ENCODE measurements around the gene CNTN1. TPM values are rescaled to one million over a fixed set of nuclear protein-coding genes. Genes with fewer than 3 reads are reported as not detected.

CNTN1 gene
- total RNA-seq, 1 experiment from 2014 or later = 6.5 TPM

DNA sequence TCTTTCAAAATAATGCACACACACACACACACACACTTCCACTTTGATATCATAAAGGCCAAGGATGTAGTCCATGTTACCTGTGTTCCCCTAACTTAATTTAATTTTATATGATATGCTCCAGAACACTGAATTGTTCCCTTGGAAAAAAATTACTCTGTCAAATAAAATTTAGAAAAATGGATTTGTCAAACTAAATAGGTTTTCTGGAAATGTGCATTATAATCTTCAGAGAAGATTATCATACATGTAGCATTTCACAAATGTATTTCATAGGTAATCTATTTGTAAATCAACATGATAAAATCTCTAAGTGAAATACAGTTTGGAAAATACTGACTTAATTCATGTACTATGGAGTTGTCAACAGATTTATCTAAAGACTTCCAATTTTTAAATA lies 68.6 kb downstream of the CNTN1 start:
- H3K4me3 Mint-ChIP-seq = no peak overlapping the region
- TF ChIP-seq, protein P1, sequence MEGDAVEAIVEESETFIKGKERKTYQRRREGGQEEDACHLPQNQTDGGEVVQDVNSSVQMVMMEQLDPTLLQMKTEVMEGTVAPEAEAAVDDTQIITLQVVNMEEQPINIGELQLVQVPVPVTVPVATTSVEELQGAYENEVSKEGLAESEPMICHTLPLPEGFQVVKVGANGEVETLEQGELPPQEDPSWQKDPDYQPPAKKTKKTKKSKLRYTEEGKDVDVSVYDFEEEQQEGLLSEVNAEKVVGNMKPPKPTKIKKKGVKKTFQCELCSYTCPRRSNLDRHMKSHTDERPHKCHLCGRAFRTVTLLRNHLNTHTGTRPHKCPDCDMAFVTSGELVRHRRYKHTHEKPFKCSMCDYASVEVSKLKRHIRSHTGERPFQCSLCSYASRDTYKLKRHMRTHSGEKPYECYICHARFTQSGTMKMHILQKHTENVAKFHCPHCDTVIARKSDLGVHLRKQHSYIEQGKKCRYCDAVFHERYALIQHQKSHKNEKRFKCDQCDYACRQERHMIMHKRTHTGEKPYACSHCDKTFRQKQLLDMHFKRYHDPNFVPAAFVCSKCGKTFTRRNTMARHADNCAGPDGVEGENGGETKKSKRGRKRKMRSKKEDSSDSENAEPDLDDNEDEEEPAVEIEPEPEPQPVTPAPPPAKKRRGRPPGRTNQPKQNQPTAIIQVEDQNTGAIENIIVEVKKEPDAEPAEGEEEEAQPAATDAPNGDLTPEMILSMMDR (conservative IDR thresholded peaks at IDR 0.05) = no peak

More for the DNA sequence above, 68.6 kb downstream of the CNTN1 start:
- no peak overlapping the region for H3K56ac ChIP-seq (ENCODE audit: insufficient read length, low read depth, low read length)
- no peak overlapping the region for H4K5ac ChIP-seq (ENCODE audit: insufficient read length, low read depth, low read length)
- H2BK15ac ChIP-seq (ENCODE audit: low read depth, low read length) = no peak overlapping the region
- no peak overlapping the region for H3K14ac ChIP-seq (ENCODE audit: insufficient read depth, low read length)
- no peaks in the 10 kb centered on the region for H3K27me3 ChIP-seq (ENCODE audit: insufficient read depth, low read length)
- H2BK5ac ChIP-seq (ENCODE audit: insufficient read length, low read length) = no peak overlapping the region
- no peak for DNase-seq
- H3K18ac ChIP-seq (ENCODE audit: insufficient read length, low read depth, low read length) = no peak overlapping the region
- no peak overlapping the region for H2BK20ac ChIP-seq (ENCODE audit: low read depth, low read length, poor library complexity, severe bottlenecking)
- Mint-ChIP-seq H3K27me3 (ENCODE audit: low read depth) (no peaks in the 10 kb centered on the region), H3K9me3 (no peaks in the 10 kb centered on the region; a peak in 1 of 5 replicates), H3K4me1 (no peaks in the 10 kb centered on the region; a peak in 1 of 4 replicates), H3K27ac (no peak overlapping the region), H3K36me3 (ENCODE audit: insufficient read depth in 1 of 3, low read depth in 3 of 3) (no peaks in the 10 kb centered on the region; a peak in 1 of 7 replicates)
- H3K79me2 ChIP-seq (ENCODE audit: insufficient read depth, low read length) = no peaks in the 10 kb centered on the region
- no peak overlapping the region for H3K23ac ChIP-seq (ENCODE audit: insufficient read length, low read depth, low read length)
- no peak overlapping the region for H3K9ac ChIP-seq (ENCODE audit: extremely low read depth, insufficient read length, low read length)
- H2AFZ ChIP-seq (ENCODE audit: low read length) = no peak overlapping the region
- no peaks in the 10 kb centered on the region for H3K23me2 ChIP-seq (ENCODE audit: insufficient read length, low read depth, low read length, poor library complexity, severe bottlenecking)
- H4K20me1 ChIP-seq (ENCODE audit: control insufficient read depth, insufficient read depth, insufficient read length) = no peaks in the 10 kb centered on the region
- H3K9me3 ChIP-seq (ENCODE audit: control insufficient read depth, low read depth, low read length) = no peaks in the 10 kb centered on the region
- H4K91ac ChIP-seq (ENCODE audit: insufficient read length, low read depth, low read length) = no peak overlapping the region
- H3K27ac ChIP-seq (ENCODE audit: insufficient read length, low read depth, low read length) = no peak overlapping the region
- H3K4me1 ChIP-seq (ENCODE audit: insufficient read depth, low read length) = no peaks in the 10 kb centered on the region
- no peak overlapping the region for H3T11ph ChIP-seq (ENCODE audit: low read length)
- H3K79me1 ChIP-seq (ENCODE audit: insufficient read depth, low read depth, low read length, poor library complexity, severe bottlenecking) = no peaks in the 10 kb centered on the region
- H3K4me2 ChIP-seq (ENCODE audit: insufficient read depth, insufficient read length, low read length) = no peak overlapping the region
- no peak overlapping the region for H3K4ac ChIP-seq (ENCODE audit: low read depth, low read length)
- no peak overlapping the region for H4K8ac ChIP-seq (replicated peaks; ENCODE audit: insufficient read length, low read depth, low read length)
- H2BK12ac ChIP-seq (ENCODE audit: insufficient read length, low read depth, low read length) = no peak overlapping the region
- H2AK5ac ChIP-seq (ENCODE audit: insufficient read length, low read length) = no peak overlapping the region
- no peak overlapping the region for H2BK120ac ChIP-seq (ENCODE audit: low read depth, low read length, poor library complexity, severe bottlenecking)

Measured in H9 (cell line).